HUES64 (cell line): ENCODE results near the gene PCSK1.

Source experiments
- H3K27ac ChIP-seq: 2 replicates; pipeline ENCODE4 v1.7.0; 2013; ENCODE audit warnings: low read depth, low read length, inconsistent platforms
- H3K27me3 ChIP-seq: 2 replicates; pipeline ENCODE4 v1.6.1; 2013; ENCODE audit warnings: mild to moderate bottlenecking, low read length; ENCODE audit not compliant: insufficient read depth
- H3K36me3 ChIP-seq: 2 replicates; pipeline ENCODE4 v1.6.1; 2013; ENCODE audit warnings: mild to moderate bottlenecking, low read length; ENCODE audit not compliant: insufficient read depth
- H3K4me1 ChIP-seq: 2 replicates; pipeline ENCODE4 v1.6.1; 2013; ENCODE audit warnings: mild to moderate bottlenecking, low read length, moderate library complexity; ENCODE audit not compliant: insufficient read depth
- H3K4me3 ChIP-seq: 2 replicates; pipeline ENCODE4 v1.5.1; 2013; ENCODE audit warnings: mild to moderate bottlenecking, low read length, moderate library complexity
- H3K9ac ChIP-seq: 2 replicates; pipeline ENCODE4 v1.6.1; 2013; ENCODE audit warnings: mild to moderate bottlenecking, low read depth, low read length
- H3K9me3 ChIP-seq: 2 replicates; pipeline ENCODE4 v1.6.1; 2013; ENCODE audit warnings: low read depth, low read length; ENCODE audit not compliant: insufficient read depth
- WGBS: fragments of 150-250, 120-280 bp; methylation state at CpG from one replicate; pipeline ENCODE4 v1.1.7; 2013; ENCODE audit warnings: missing lambda C conversion rate; 5-methylcytosine and 5-hydroxymethylcytosine counted together

PCSK1 gene

DNA sequence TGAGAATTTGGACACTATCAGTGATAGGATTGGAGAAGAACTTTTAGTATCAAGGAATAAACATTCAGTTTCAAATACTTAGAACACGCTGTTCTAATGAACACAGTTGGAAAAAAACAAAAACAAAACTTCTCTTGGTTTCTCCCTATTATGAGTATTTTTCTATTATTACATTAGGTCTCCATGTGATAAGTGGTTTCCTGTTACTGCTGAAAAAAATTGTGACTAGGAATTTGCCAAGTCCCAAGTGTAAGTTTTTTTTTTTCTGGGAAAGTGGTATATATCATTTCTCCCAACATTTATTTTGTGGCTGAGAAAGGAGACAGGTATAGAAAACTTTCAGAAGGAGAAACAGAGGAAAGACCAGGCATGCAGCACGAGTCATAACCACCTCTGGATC, 41.1 kb downstream of the PCSK1 start:
- H3K36me3 ChIP-seq = no peaks in the 10 kb centered on the region; the same call in 1 of the 2 replicates
- no peaks in the 10 kb centered on the region for H3K9me3 ChIP-seq
- H3K4me3 ChIP-seq = no peak overlapping the region
- 89% methylated on average over 1 of the region's 2 CpGs for whole genome bisulfite sequencing
- H3K27me3 ChIP-seq = no peaks in the 10 kb centered on the region
- H3K9ac ChIP-seq = no peak overlapping the region
- H3K27ac ChIP-seq = no peak overlapping the region
- no peaks in the 10 kb centered on the region for H3K4me1 ChIP-seq

DNA sequence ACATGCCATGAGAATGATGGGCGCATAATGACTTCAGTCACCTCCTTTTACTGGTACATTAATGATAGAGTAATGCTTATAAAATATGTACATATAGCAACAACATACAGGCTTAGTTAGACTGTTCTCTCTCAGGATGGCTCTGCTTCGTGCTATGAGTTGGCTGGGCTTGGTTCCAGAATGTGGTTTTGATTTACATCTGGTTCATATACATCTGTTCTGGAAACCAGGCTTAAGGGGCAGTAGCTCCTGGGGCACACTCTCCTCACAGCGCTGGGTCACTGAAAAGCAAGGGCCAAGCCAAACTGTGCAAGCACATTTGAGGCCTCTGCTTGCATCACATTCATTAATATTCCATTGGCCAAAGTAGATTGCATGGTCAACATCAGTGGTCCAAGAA, 44.9 kb downstream of the PCSK1 start:
- WGBS = 91% methylated on average over 3 of the region's 3 CpGs
- no peak overlapping the region for H3K9ac ChIP-seq

DNA sequence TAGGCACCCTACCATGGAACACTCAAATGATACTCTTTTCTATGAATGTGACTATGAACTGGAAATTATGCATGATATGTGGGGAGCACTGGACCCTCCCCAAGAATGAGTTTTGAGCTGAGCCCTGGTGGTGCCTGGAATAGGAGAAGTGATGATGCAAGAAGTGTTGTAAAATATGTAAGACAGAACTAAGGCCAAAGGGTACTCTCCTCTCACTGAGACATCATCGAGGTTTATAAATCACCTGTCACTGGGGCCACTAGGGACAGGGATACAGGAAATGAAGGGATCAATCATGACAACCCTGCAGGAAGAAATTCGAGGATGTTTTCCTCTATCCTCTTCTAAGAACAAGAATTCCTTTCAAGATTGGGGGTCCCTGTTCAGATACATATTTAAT, 45.4 kb downstream of the PCSK1 start:
- Histone ChIP-seq H3K27ac (no peak overlapping the region), H3K27me3 (no peaks in the 10 kb centered on the region), H3K36me3 (no peaks in the 10 kb centered on the region), H3K4me1 (peaks cover 14% of the 10 kb centered on the region), H3K4me3 (no peak overlapping the region), H3K9ac (no peak overlapping the region), H3K9me3 (no peaks in the 10 kb centered on the region)
- 91% methylated on average over 2 of the region's 2 CpGs for WGBS

More for the DNA sequence above, 44.9 kb downstream of the PCSK1 start:
- no peaks in the 10 kb centered on the region for H3K9me3 ChIP-seq
- H3K36me3 ChIP-seq = no peaks in the 10 kb centered on the region
- no peak overlapping the region for H3K27ac ChIP-seq
- peaks cover 14% of the 10 kb centered on the region for H3K4me1 ChIP-seq
- no peak overlapping the region for H3K4me3 ChIP-seq
- no peaks in the 10 kb centered on the region for H3K27me3 ChIP-seq

DNA sequence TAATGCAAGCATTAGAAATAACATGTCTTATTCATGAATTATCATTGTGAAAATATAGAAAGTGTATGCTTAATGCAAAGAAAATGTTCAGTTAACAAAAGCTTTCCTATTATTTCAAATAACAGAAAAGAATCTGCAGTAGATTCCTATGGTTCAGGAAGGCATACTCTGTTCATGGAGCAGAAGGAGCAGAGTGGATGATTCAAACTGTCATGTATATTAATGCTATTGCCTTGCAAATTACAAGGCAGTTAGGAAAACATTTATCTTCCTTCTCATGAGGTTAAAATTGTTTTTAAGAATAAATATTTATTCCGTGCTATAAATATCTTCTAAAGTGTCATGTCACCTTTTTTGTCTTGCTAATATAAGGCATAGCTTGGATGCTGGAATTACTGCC, 47.5 kb downstream of the PCSK1 start:
- H3K4me1 ChIP-seq = peaks cover 14% of the 10 kb centered on the region
- H3K27ac ChIP-seq = no peak overlapping the region

DNA sequence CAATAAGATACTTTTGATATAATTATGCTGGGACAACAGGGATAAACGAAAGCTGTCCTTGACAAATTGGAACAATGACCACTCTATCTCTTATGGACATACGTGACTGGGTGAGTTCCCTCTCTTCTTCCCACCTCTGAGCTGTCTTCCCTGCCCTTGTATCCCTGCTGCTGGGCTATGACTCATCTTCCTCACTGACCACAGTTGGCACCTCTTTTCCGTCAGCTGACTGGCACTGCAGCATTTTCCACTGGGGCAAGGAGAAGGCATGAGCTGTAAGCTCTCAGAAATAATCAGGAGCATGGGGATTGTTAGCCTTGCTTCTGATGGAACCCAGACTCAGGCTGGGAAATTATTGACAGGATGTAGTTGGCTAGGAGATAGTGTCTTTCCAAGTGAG, 48.7 kb downstream of the PCSK1 start:
- no peaks in the 10 kb centered on the region for H3K36me3 ChIP-seq

More for the DNA sequence above, 47.5 kb downstream of the PCSK1 start:
- no peak overlapping the region for H3K9ac ChIP-seq
- H3K36me3 ChIP-seq = no peaks in the 10 kb centered on the region
- 40% methylated on average over 1 of the region's 1 CpG for WGBS
- no peaks in the 10 kb centered on the region for H3K27me3 ChIP-seq
- no peak overlapping the region for H3K4me3 ChIP-seq
- H3K9me3 ChIP-seq = no peaks in the 10 kb centered on the region

DNA sequence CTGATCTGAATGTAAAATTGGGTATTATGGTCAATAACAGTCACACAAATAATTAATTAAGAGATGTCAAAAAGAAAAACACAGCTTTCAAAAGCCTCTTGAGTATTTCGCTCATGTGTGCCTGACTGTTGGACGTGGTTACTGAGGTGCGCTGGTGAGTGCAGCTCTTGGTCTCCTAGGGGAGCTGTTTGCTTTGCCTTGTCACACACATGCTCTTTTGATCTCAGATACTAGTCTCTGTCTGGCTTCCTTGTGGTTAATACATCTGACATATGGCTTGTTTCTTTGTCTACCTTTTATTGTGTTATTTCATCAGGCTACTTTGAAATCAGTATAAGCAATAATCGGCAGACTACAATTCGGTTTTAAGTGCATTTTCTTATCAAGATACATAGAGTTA, 51.5 kb downstream of the PCSK1 start:
- H3K36me3 ChIP-seq = no peaks in the 10 kb centered on the region
- peaks cover 14% of the 10 kb centered on the region for H3K4me1 ChIP-seq
- 77% methylated on average over 4 of the region's 5 CpGs for WGBS
- no peak overlapping the region for H3K4me3 ChIP-seq
- no peaks in the 10 kb centered on the region for H3K9me3 ChIP-seq
- H3K9ac ChIP-seq = no peak overlapping the region
- no peaks in the 10 kb centered on the region for H3K27me3 ChIP-seq
- H3K27ac ChIP-seq = no peak overlapping the region

More for the DNA sequence above, 48.7 kb downstream of the PCSK1 start:
- peaks cover 14% of the 10 kb centered on the region for H3K4me1 ChIP-seq
- no peaks in the 10 kb centered on the region for H3K27me3 ChIP-seq
- no peak overlapping the region for H3K9ac ChIP-seq
- no peak overlapping the region for H3K4me3 ChIP-seq
- no peak overlapping the region for H3K27ac ChIP-seq
- WGBS = 92% methylated on average over 3 of the region's 3 CpGs
- H3K9me3 ChIP-seq = no peaks in the 10 kb centered on the region

DNA sequence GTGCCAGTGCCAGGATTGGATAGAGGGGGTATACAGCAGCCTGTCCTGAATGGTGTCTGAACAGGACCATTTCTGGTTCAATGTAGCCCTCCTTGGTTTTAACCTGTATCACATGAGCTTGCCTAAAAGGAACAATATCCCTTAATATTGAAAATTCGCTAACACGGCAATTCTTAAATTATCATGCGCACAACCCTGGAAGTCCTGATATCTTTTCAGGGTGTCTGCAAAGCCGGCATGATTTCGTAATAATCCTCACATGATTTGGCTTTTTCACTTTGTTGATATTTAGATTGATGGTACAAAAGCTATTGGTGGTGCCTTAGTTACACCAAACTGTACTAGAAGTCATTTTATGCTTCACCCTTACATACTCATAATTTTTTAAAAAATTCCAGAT, 53.2 kb downstream of the PCSK1 start:
- Histone ChIP-seq H3K36me3 (no peaks in the 10 kb centered on the region), H3K27ac (no peak overlapping the region), H3K4me1 (no peaks in the 10 kb centered on the region), H3K9me3 (no peaks in the 10 kb centered on the region), H3K27me3 (no peaks in the 10 kb centered on the region), H3K4me3 (no peak overlapping the region), H3K9ac (no peak overlapping the region)
- WGBS = 93% methylated on average over 5 of the region's 5 CpGs

DNA sequence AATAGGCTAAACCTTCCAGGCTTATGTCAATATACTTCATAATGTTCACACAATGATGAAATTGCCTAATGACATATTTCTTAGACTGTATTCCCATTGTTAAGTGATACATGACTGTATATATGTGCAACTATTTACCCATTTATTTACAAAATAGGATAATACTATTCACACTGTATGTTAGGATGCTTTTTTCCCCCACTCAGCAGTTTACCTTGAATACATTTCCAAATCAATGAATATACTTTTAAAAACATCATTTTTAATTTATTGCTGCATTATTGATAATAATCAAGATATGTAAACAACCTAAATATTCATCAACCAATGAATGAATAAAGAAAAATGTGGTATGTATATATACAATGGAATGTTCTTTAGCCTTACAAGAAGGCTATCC, 55.5 kb downstream of the PCSK1 start:
- no peaks in the 10 kb centered on the region for H3K36me3 ChIP-seq
- H3K27me3 ChIP-seq = no peaks in the 10 kb centered on the region
- H3K4me3 ChIP-seq = no peak overlapping the region
- H3K9ac ChIP-seq = no peak overlapping the region
- H3K9me3 ChIP-seq = no peaks in the 10 kb centered on the region
- no peaks in the 10 kb centered on the region for H3K4me1 ChIP-seq
- no peak overlapping the region for H3K27ac ChIP-seq

DNA sequence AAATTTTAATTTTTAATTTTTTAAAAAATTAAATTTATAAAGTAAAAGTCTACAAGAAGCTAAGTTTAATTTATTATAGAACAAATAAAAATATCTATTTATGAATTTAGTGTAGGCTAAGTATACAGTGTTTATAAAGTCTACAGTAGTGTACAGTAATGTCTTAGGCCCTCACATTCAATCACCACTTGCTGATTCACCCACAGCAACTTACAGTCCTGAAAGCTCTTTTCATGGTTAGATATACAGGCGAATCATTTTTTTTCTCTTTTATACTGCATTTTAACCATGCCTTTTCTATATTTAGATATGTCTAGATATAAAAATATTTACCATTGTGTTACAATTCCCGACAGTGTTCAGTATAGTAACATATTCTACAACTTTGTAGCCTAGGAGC, 55.9 kb downstream of the PCSK1 start:
- WGBS = 100% methylated on average over 1 of the region's 2 CpGs
- Histone ChIP-seq H3K27me3 (no peaks in the 10 kb centered on the region), H3K36me3 (no peaks in the 10 kb centered on the region), H3K9me3 (no peaks in the 10 kb centered on the region), H3K9ac (no peak overlapping the region), H3K4me3 (no peak overlapping the region), H3K27ac (no peak overlapping the region), H3K4me1 (no peaks in the 10 kb centered on the region)

DNA sequence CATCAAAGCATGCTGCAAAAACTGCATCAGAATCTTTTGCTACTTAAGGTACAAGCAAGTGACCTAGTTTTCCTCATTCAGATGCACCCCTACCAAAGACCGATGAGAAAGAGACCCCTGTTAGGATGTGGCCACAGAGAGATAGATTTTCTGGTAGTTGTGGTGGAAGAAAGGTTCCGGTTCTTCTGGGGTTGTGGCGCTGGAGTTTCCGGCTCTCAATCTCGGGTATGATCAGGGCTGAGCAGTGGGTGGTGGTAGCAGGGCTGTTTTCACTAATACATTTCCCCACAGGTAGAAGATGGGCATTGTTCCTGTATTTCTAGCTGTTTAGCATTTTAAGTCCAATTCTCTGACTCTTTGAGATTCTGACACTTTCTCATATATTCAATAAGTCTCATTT, 58.4 kb downstream of the PCSK1 start:
- 99% methylated on average over 4 of the region's 5 CpGs for WGBS
- no peak overlapping the region for H3K27ac ChIP-seq
- H3K36me3 ChIP-seq = no peaks in the 10 kb centered on the region
- H3K27me3 ChIP-seq = no peaks in the 10 kb centered on the region
- H3K9me3 ChIP-seq = no peaks in the 10 kb centered on the region
- H3K4me1 ChIP-seq = no peaks in the 10 kb centered on the region
- H3K4me3 ChIP-seq = no peak overlapping the region
- no peak overlapping the region for H3K9ac ChIP-seq

DNA sequence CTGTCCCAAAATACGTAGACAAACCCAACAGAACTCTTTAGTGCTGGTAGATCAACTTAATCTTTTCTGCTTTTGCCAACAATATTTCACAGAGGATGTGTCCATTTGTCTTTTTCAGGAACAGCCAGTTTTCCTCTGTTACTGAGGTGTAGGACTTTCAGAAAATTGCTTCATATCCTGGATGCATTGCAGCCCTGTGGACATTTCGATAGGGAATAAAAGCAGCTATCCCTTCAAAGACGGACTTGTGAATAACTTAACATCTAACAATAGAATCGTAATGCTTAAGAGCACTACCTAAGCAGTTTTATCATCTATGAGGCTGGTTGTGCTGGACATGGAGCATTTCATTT, 59.7 kb downstream of the PCSK1 start:
- Histone ChIP-seq H3K4me3 (no peak overlapping the region), H3K27ac (no peak overlapping the region), H3K9ac (no peak overlapping the region), H3K9me3 (no peaks in the 10 kb centered on the region), H3K36me3 (no peaks in the 10 kb centered on the region), H3K27me3 (no peaks in the 10 kb centered on the region), H3K4me1 (no peaks in the 10 kb centered on the region)
- 90% methylated on average over 4 of the region's 4 CpGs for WGBS

DNA sequence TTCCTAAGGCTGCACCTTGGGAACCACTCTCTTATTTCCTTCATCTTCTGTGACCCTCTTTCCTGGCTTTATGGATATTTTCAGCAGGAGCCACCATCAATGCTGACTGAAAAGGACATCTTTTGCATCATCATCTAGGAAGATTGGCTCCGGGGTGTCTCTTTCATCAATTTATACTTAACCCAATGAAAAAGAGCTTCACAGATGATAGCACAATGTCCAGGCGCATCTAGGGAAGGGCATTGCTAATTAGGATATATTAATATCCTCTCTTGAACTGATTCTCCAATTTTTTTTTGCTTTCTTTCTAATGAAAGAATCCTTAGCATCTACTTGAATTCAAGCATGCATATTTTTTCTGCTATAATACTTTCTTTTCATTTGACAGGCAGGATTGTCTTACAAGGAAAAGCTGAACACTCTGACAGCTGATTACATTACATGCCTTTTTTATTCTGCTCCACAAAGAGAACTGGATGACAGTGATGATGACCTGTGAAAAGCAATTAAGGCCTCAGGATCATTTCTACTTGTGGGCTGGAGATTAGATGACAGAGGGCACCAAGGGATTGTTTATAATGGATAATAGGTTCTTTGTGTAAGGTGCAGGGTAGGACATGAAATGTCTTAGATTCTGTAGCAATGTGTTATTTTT, 60.2 kb downstream of the PCSK1 start:
- Histone ChIP-seq H3K27me3 (no peaks in the 10 kb centered on the region), H3K9ac (no peak overlapping the region), H3K9me3 (peaks cover 3% of the 10 kb centered on the region; the same call in 1 of the 2 replicates), H3K36me3 (no peaks in the 10 kb centered on the region), H3K4me1 (no peaks in the 10 kb centered on the region), H3K4me3 (no peak overlapping the region), H3K27ac (no peak overlapping the region)
- 100% methylated on average over 2 of the region's 2 CpGs for WGBS
